CD4-positive, alpha-beta T cell treated with Interferon alpha-2 for 1 hour (primary cell): ENCODE results near the gene SOCS7.
"Not testable (repeated sequence)": the region's sequence is repeated elsewhere in the genome, so short reads cannot be mapped to it uniquely, and the experiment has no call there.

Source experiments
- DNase-seq, 2 donors: peaks; one replicate each; pipeline ENCODE4 v3.0.0-alpha.2; 2020 to 2022

SOCS7 gene

GRCh38 chr17:38421871-38422827 is 70.5 kb downstream of the SOCS7 start:
- DNase-seq = no peak

- no peak for DNase-seq
These were observed 72.8 kb downstream of the SOCS7 start for GRCh38 chr17:38424297-38424972.

GRCh38 chr17:38425031-38425430 is 73.4 kb downstream of the SOCS7 start:
- no peak for DNase-seq

GRCh38 chr17:38425744-38426143 is 74.1 kb downstream of the SOCS7 start:
- no peak for DNase-seq

- DNase-seq = no peak
These were observed 74.8 kb downstream of the SOCS7 start for GRCh38 chr17:38426441-38426840.

- DNase-seq = no peak
These were observed 75.7 kb downstream of the SOCS7 start for GRCh38 chr17:38427160-38427949.

- peak; percentile 17 to 50 for DNase-seq
These were observed 76.5 kb downstream of the SOCS7 start, which contains the start of gene ARHGAP23 for GRCh38 chr17:38428112-38428642. Gene ARHGAP23 (plus strand): TSS chr17:38428464. CDS start chr17:38428486, 22 bp downstream.

GRCh38 chr17:38428643-38429371 is 77.2 kb downstream of the SOCS7 start:
- peak in 1 of 2 donors; percentile 21 for DNase-seq

GRCh38 chr17:38429476-38430100 is 77.9 kb downstream of the SOCS7 start:
- DNase-seq = no peak

- DNase-seq = no peak
These were observed 78.7 kb downstream of the SOCS7 start for GRCh38 chr17:38430316-38430715.

GRCh38 chr17:38430822-38431221 is 79.2 kb downstream of the SOCS7 start:
- DNase-seq = no peak

- DNase-seq = no peak
These were observed 79.9 kb downstream of the SOCS7 start for GRCh38 chr17:38431346-38432145.

GRCh38 chr17:38434178-38434665 is 82.6 kb downstream of the SOCS7 start:
- no peak for DNase-seq

GRCh38 chr17:38435795-38436194 is 84.2 kb downstream of the SOCS7 start:
- no peak for DNase-seq

GRCh38 chr17:38436386-38436785 is 84.7 kb downstream of the SOCS7 start:
- no peak for DNase-seq

GRCh38 chr17:38437313-38437712 is 85.7 kb downstream of the SOCS7 start:
- DNase-seq = not testable (repeated sequence)

- DNase-seq = no peak
These were observed 87.8 kb downstream of the SOCS7 start for GRCh38 chr17:38439436-38439835.

GRCh38 chr17:38440614-38441397 is 89.2 kb downstream of the SOCS7 start:
- DNase-seq = no peak

GRCh38 chr17:38441429-38442061 is 89.9 kb downstream of the SOCS7 start:
- no peak for DNase-seq
